ENCODE measurements around the gene KMT2D.

The KMT2D gene

DNA sequence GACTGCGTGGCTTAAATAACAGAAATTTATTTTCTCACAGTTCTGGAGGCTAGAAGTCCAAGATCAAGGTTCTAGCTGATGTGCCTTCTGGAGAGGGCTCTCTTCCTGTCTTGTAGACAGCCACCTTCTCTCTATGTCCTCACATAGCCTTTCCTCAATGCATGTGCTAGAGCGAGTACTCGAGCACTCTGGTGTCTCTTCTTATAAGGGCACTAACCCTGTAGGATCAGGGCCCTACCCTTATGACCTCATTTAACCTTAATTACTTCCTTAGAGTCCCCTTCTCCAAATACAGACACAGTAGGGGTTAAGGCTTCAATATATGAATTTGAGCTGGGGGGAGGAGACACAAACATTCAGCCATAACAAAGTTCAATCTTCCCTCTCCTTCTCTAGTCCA is 23.8 kb upstream of the KMT2D start:
- no peak overlapping the region for H3K4me3 ChIP-seq (ENCODE audit: low read depth, low read length)
- no peaks in the 10 kb centered on the region for H3K36me3 ChIP-seq
- TF ChIP-seq, protein P1, sequence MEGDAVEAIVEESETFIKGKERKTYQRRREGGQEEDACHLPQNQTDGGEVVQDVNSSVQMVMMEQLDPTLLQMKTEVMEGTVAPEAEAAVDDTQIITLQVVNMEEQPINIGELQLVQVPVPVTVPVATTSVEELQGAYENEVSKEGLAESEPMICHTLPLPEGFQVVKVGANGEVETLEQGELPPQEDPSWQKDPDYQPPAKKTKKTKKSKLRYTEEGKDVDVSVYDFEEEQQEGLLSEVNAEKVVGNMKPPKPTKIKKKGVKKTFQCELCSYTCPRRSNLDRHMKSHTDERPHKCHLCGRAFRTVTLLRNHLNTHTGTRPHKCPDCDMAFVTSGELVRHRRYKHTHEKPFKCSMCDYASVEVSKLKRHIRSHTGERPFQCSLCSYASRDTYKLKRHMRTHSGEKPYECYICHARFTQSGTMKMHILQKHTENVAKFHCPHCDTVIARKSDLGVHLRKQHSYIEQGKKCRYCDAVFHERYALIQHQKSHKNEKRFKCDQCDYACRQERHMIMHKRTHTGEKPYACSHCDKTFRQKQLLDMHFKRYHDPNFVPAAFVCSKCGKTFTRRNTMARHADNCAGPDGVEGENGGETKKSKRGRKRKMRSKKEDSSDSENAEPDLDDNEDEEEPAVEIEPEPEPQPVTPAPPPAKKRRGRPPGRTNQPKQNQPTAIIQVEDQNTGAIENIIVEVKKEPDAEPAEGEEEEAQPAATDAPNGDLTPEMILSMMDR (IDR thresholded peaks at IDR 0.05; ENCODE audit: low read depth, low read length): no peak
- no peak overlapping the region for H3K27ac ChIP-seq
- H3K27me3 ChIP-seq (ENCODE audit: insufficient read depth, low read depth, severe bottlenecking): peaks cover 10% of the 10 kb centered on the region
- peaks cover 4% of the 10 kb centered on the region for H3K9me3 ChIP-seq (ENCODE audit: severe bottlenecking)
- no peak for DNase-seq

DNA sequence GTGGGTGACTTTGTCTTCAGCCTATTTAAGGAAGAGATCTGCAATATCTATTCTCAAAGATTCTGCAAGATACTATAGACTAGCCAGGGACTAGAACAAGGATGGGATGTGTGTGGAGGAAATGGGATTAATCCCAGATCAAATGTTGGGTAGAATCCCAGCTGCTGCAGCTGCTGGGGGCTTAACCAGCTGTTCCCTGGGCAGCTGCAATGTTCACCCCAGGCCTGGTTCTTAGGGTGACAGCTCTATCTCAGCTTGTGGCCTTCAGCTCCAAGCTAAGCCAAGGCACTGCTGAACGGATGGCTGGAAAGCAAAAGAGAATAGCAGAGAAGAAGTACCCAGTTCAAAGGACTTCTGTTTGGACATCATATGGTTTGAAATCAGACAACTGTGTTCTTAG is 19.2 kb upstream of the KMT2D start:
- no peak for DNase-seq
- Histone ChIP-seq H3K36me3 (no peaks in the 10 kb centered on the region), H3K9me3 (ENCODE audit: severe bottlenecking) (peaks cover 4% of the 10 kb centered on the region), H3K4me3 (ENCODE audit: low read depth, low read length) (no peak overlapping the region), H3K27me3 (ENCODE audit: insufficient read depth, low read depth, severe bottlenecking) (no peaks in the 10 kb centered on the region), H3K27ac (no peak overlapping the region)
- TF ChIP-seq, protein P1 (IDR thresholded peaks at IDR 0.05; ENCODE audit: low read depth, low read length): no peak

DNA sequence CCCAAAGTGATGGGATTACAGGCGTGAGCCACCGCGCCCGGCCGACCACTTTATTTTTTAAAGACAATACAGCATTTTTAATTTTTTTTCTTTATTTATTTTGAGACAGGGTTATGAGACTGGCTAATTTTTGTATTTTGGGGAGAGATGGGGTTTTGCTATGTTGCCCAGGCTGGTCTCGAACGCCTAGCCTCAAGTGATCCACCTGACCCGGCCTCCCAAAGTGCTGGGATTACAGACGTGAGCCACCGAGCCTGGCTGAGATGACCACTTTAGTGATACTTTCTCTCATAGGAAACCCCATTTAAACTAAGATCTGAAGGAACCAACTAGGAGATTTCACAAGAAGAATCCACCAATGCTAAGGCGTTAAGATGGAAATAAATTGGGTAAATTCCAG is 10.4 kb upstream of the KMT2D start:
- TF ChIP-seq, protein P1 (IDR thresholded peaks at IDR 0.05; ENCODE audit: low read depth, low read length): no peak
- Histone ChIP-seq H3K4me3 (ENCODE audit: low read depth, low read length) (no peak overlapping the region), H3K27me3 (ENCODE audit: insufficient read depth, low read depth, severe bottlenecking) (no peaks in the 10 kb centered on the region), H3K27ac (no peak overlapping the region), H3K9me3 (ENCODE audit: severe bottlenecking) (no peaks in the 10 kb centered on the region), H3K36me3 (peaks cover 3% of the 10 kb centered on the region; the same call in 1 of the 2 replicates)
- no peak for DNase-seq

DNA sequence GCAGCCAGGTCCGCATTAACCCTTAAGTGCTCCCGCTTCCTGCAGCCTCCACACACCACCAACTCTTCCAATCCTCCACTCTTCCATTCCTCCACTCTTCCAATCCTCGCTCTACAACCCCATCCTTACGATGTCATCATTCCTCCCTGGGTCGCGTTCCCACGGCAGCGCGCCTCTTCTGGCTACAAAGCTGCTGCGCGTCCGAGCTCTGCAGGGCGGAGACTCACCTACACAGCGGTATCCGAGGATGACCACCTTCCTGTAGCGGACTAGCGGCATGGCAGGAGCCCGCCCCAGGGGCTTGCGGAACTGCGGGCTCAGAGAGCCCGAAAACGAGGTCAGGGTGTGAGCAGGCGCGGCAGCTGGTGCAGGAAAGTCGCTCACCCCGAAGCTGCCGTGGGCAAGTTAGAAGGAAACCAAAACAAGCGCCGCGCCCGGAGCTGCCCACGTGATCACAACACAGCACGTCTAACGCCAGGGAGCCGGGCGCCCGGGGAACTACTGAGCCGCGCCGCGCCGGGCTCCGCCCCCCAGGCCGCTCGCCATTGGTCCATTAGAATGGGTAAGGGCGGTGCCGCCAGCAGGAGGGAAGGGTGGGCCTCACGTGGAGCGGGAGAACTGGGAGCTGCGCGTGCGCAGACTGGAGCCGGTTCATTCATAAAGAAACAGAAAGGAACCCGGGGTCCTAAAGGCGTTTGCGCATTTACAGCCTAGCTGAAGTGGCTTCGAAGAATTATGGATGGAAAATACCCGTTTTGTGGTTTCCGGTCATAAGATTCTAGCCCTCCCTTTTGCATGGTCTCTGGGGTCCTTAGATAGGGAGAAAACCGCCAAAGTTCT is 9.1 kb upstream of the KMT2D start, which contains the start of gene RHEBL1:
TSS of gene RHEBL1 (minus strand) at position 473 of the 840 bp plus-strand sequence. CDS start at position 279, 194 bp downstream.
- Histone ChIP-seq H3K27me3 (ENCODE audit: insufficient read depth, low read depth, severe bottlenecking) (no peaks in the 10 kb centered on the region), H3K4me3 (ENCODE audit: low read depth, low read length) (peak within 1 kb of the TSS; percentile 58), H3K27ac (peak within 1 kb of the TSS; percentile 68), H3K36me3 (peaks cover 6% of the 10 kb centered on the region), H3K9me3 (ENCODE audit: severe bottlenecking) (no peaks in the 10 kb centered on the region)
- TF ChIP-seq, protein P1 (IDR thresholded peaks at IDR 0.05; ENCODE audit: low read depth, low read length): peak; percentile 36; the same call in 1 of the 2 replicates
- DNase-seq: peak; percentile 99

DNA sequence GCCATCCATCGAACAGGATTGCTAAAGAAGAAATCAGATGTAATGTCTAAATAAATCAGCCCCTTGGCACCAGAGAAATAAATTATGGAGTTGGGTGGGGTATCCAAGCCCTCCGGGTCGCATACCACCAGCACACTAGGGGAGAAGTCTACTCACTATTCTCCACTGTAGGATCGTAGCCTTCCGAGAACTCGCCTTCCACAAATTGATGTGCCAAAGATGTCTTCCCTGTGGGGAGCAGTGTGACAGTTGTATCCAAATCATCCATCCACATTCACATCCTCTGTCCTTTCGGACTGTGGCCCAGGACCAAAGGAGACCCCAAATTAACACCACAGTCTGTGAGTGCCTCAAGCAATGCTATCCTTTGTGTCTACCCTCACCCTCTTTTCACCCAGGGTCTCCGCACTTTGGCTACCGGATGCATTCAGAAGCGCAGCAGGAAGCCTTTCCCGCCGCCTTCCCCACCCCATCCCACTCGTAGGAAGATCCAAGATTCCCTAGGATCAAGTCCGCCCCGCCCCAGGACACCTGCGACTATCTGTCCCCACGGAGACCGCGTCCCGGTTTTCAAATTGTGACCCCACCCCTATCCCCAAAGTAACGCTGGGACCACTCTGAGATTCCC is 8.4 kb upstream of the KMT2D start:
- Histone ChIP-seq H3K27ac (peak overlapping the region; percentile 68), H3K36me3 (peaks cover 8% of the 10 kb centered on the region), H3K4me3 (ENCODE audit: low read depth, low read length) (peak overlapping the region; percentile 58), H3K9me3 (ENCODE audit: severe bottlenecking) (no peaks in the 10 kb centered on the region), H3K27me3 (ENCODE audit: insufficient read depth, low read depth, severe bottlenecking) (no peaks in the 10 kb centered on the region)
- TF ChIP-seq, protein P1 (IDR thresholded peaks at IDR 0.05; ENCODE audit: low read depth, low read length): no peak
- peak; percentile 37 for DNase-seq

All from WERI-Rb-1 (cell line).